AG04449 (cell line): ENCODE measurements around the gene TTYH2.

Experiments
- CTCF ChIA-PET: fragments of 350-600 bp; formaldehyde crosslinking; extraction: SDS; loops from one replicate; lab custom pipeline; 2021; ENCODE audit warnings: antibody characterized with exemption; lab: Yijun Ruan, JAX
- POLR2A ChIA-PET: fragments of 400-600, 350-600 bp; formaldehyde crosslinking; extraction: SDS; loops from one replicate; lab custom pipeline; 2020; ENCODE audit warnings: antibody characterized with exemption, inconsistent platforms; lab: Yijun Ruan, JAX
- DNase-seq: peaks from one replicate; pipeline ENCODE4 v3.0.0-alpha.2; 2010; ENCODE audit warnings: low read depth, low spot score
- H3K4me3 ChIP-seq: 2 replicates; pipeline ENCODE4 v1.5.1; 2011; ENCODE audit warnings: low read depth, mild to moderate bottlenecking, control low read depth, low read length
- CTCF ChIP-seq: IDR thresholded peaks from one replicate; pipeline ENCODE4 v1.5.1; 2011; ENCODE audit warnings: mild to moderate bottlenecking, moderate library complexity, low read length, control low read depth, inconsistent platforms; ENCODE audit not compliant: insufficient read depth; ENCODE audit errors: missing control alignments

TTYH2 gene

GRCh38 chr17:74245871-74246270 lies 32.5 kb downstream of the TTYH2 start:
- POLR2A ChIA-PET = interaction anchor here (0.6 kb wide), 1 partner anchor 1172 kb away, joined by 4 read pairs; no protein-coding TSS in a partner anchor

GRCh38 chr17:74249590-74250270 lies 36.4 kb downstream of the TTYH2 start:
- no peak for TF ChIP-seq CTCF
- DNase-seq = no peak
- ChIA-PET CTCF (no interaction called here), POLR2A (no interaction called here)
- no peak overlapping the region for H3K4me3 ChIP-seq

More at GRCh38 chr17:74245871-74246270, 32.5 kb downstream of the TTYH2 start:
- CTCF ChIA-PET = no interaction called here
- TF ChIP-seq CTCF = no peak
- DNase-seq = no peak
- no peak overlapping the region for H3K4me3 ChIP-seq

- no peak overlapping the region for H3K4me3 ChIP-seq
- no peak for DNase-seq
- ChIA-PET CTCF (no interaction called here), POLR2A (no interaction called here)
- no peak for TF ChIP-seq CTCF
Observed at GRCh38 chr17:74250324-74250995, 37.1 kb downstream of the TTYH2 start.

GRCh38 chr17:74251051-74251450 lies 37.7 kb downstream of the TTYH2 start:
- no peak for DNase-seq
- TF ChIP-seq CTCF = no peak
- no peak overlapping the region for H3K4me3 ChIP-seq
- CTCF ChIA-PET = no interaction called here
- POLR2A ChIA-PET = no interaction called here

- no peak for TF ChIP-seq CTCF
- ChIA-PET POLR2A (no interaction called here), CTCF (no interaction called here)
- H3K4me3 ChIP-seq = no peak overlapping the region
- DNase-seq = no peak
Observed at GRCh38 chr17:74251569-74251968, 38.2 kb downstream of the TTYH2 start.

GRCh38 chr17:74252211-74252610 lies 38.8 kb downstream of the TTYH2 start:
- DNase-seq = no peak
- ChIA-PET POLR2A (no interaction called here), CTCF (no interaction called here)
- no peak for TF ChIP-seq CTCF
- no peak overlapping the region for H3K4me3 ChIP-seq
